Effector CD4-positive, alpha-beta T cell (primary cell): ENCODE measurements around the gene TMPRSS4.

Source experiments
- DNase-seq: peaks from one replicate; pipeline ENCODE4 v3.0.0-alpha.2; 2020

The TMPRSS4 gene

DNA sequence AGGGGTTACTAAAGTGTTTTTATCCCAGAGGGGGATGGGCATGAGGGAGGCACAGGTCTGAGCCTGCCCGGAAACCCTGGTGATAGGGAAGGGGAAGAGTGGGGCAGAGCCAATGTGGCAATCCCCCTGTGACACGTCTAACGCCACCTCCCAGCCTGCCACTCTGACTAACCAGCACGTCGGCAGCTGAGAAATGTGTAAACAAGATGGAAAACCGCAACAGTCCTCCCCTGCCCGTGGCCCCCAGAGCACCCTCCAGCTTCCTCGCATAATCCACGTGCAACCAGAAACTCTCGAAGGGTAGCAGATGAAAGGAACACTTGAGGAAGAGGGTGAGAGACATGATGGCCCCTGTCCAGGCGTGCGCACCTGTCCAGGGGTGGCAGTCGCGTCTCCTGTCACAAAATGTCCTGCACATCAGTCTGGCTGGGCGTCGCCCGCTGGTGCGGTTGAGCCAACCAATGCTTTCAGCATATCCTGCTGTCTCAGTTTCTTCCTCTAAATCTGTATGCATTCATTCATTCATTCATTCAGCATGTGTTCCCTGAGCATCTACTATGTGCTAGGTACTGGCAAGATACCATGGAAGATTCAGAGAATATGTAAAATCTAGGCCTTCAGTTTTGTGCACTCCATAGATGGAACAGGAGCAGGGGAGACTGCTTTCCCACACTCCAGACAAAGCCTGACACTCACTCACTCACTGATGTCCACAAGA, 4.5 kb downstream of the TMPRSS4 start:
- DNase-seq = no peak

DNA sequence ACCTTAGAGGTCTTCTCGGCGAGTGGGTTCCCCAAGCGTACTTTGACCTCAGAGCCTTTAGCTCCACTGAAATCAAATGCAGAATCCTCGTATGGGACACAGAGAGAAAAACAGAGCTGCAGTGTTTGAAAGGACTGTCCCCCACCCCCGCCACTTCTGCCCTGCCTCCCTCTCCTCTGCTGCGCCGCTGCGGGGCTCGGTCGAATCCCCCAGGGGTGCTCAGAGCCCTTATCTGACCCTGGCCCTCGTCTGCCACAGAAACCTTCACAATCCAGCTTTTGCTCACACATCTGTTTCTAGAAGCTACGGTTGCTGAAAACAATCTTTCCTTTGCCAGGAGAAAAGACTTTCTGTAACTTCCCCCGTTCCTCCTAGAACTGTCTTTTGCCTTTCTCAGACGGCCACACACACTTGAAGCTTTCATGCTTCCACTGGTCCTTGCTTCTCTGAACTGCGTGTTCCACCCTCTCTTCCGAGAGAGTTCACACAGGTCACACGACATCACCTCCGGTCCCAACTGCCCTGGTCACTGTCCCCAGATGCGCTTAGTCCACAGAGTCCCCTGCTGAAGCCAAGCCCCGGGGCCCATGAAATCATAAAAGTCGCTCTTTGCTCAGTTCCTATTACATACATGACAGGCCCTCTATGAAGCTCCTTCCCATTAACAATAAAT, 6.1 kb downstream of the TMPRSS4 start:
- DNase-seq = no peak

DNA sequence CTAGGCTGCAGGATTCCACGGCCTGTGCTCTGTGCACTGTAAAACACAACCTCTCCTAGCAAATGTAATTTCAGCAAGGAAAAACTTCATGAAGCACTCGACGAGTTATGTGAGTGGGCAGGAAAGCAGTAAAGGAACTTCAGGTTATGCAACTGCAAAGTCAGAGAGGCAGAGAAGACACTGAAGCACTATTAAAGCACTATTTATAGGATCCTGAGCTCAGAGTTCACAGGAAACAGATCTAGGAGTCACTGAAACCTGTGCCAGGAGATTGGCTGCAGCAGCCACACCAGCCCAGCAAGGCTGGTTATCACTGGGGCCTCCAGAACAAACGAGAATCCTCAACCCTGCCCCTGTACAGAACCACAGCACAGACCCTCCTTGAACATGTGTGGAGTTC, 7.4 kb downstream of the TMPRSS4 start:
- no peak for DNase-seq

DNA sequence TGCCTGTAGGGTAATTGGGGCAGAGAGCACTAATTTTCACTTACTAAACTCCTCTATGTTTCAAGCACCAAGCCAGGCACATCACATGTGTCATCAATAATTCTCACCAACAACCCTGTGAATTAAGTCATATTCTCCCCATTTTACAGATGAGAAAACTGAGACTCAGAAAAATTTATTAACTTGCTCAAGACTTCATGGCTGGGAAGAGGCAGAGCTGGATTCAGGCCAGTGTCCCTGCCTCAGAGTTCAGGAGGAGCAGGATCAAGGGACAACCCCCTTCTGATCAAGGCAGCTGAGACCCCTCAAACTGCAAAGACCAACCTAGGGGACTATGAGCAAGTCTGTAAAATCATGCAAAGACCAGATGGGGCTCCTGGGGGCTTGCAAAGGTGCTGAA, 7.8 kb downstream of the TMPRSS4 start:
- DNase-seq = no peak

DNA sequence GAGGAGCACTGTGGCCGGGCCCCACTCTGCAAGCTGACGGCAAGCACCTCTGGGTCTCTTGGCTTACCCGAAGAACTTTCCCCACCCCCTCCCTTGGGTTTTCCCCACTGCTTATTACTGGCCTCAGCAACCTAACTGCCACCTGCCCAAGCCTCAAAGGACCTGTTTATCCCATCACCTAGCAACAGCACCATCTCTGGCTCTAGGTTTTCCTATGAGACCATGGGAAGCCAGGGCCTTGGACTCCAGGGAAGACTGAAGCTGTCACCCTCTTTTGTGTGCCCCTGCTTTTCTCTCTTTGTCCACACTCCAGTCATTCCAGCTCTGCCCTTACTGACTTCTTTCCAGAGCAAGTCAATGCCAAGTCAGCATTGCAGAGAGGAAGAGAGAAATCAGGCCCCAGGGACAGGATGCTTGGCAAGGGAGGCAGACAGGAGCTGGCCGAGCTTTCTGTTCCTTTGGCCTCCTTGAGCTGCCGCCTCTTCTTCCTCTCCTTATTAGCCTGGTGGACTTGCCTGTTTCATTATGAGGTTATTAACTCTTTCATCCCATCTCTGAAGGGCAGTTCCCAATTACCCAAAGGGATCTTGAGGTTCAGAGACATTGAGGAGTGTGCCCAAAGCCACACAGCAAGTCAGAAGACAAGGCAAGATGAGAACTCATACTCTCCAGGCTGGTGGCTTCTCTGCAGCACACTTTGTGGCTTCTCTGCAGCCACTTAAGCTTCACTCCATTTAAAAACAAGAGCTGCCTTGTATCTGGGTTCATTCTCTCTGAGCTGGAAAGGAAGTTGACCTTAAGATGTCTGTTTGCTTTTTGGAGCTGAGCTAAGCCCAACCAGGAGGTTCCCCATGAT, 10.3 kb downstream of the TMPRSS4 start, which contains the start of gene SMIM35:
Gene SMIM35 (minus strand): TSS at position 51 of the 856 bp plus-strand sequence. CDS start 206 bp downstream, outside the sequence.
- no peak for DNase-seq

DNA sequence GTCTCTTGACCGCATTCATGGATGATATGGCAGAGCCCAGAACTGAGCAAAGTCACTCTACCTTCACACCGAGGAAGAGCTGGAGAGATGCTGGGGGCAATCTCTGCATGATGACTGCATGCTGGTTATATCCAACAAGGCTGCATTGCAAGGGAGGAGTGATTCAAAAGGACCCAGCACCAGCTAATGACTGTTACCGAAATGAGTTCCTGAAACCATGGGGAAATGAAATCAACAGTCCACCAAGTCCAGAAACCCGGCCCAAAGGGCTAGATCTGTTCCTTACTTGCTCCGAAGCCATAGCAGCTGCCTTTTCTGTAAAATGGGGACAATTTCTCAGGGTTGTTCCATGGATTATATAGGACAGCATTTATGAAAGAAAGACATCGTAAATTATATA, 11.1 kb downstream of the TMPRSS4 start:
- DNase-seq = no peak

DNA sequence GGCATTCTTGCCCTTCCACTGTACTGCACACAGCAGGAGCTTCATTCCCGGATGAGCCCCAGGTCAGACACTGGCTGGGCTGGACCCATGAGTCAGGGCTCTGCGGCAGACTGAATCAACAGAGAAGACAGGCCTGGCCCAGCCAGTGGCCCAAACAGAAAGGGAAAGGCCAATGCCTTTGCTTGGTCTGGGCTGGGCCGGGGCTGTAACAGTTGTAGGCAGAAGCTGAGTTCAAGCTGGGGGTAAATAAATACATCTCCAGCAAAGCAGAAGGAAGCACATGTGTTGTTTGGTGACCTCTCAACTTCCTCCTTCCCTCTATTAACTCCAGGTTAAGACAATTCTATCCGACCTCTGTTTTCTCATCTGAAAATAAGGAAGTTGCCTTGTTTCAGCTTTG, 11.7 kb downstream of the TMPRSS4 start:
- no peak for DNase-seq

DNA sequence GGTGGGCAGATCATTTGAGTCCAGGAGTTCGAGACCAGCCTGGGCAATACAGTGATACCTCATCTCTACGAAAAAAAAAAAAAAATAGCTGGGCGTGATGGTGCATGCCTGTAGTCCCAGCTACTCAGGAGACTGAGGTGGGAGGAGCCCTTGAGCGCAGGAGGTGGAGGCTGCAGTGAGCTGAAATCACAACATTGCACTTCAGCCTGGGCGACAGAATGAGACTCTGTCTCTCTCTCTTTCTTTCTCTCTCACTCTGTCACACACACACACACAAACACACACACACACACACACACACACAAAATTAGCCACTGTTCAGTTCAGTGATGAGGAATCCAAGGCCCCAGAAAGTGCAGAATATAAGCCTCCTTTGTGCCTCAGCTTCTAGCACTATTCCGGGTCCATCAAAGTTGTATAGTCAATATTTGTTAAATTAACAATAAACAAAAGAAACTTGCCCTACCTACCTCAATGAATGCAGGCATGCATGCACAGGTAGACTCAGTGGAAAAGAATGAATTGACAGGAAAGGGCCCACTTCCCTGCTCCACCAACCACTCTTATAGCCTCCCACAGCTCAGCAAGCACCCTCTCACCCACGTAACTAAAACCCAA, 13.8 kb downstream of the TMPRSS4 start:
- DNase-seq = no peak

DNA sequence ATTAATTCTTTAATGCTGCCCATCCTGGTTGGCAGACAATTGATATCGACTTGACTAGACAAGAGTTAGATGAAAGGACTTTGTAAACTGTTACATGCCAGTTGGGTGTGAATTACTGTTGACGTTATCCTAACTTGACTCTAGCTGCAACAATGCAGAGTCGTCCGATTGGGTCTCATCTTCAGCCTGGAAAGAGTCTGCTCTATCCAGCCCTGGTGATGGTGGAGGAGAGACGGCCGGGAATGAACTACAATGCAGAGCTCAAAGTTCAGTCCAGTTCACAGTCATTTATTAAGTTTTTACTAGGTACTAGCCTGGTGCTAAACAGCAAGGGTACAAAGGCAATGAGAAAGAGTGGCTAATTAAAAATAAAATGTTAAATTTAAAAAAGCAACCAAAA, 14.8 kb downstream of the TMPRSS4 start:
- no peak for DNase-seq

DNA sequence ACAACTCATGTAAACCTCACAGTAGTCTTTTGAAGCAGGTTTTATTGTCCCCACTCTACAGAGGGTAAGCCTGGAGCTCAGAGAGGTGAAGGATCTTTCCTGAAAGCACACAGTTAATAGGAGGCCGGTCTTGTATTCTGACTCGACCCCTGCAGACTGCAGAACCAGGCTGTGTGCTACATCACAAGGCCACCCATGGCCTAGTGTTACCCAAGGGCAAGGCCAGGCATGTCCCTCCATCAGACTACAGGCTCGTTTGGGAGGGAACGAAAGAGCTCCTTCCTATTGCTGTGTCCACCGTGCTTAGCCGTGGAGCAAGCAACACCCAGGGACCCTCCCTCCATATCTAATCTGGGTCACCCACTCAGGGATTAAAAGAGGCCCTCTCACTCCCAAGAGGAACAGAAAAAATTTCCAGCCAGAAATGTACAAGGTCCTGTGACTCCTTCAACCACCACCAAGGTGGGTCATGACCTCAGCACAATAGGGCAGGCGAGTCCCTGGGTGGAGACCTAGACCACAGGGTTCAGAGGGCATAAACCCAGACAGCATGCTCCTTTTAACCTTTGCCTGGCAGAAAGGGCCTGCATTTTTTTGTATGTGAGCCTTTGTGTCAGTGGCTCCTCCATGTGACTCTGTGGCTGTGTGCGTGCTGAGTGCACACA, 16.2 kb downstream of the TMPRSS4 start:
- no peak for DNase-seq

DNA sequence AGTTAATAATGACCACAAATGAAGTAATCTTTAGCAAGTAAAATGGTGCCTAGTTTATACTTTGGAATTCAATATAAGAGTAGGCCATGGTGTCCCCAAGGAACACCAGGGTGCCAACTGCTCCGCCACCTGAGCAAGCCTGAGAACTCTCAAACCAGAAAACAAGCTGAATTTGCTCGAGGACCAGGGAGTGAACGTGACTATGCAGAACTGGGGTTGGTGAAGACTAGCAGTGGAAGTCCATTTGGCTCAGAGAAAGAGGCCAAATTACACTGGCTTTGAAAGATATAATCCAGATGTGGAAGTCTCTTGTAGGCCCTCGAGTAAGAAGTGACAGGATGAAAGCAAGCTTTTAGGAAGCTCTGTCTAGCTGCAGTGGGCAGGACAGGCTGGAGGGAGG, 18.6 kb downstream of the TMPRSS4 start:
- no peak for DNase-seq

DNA sequence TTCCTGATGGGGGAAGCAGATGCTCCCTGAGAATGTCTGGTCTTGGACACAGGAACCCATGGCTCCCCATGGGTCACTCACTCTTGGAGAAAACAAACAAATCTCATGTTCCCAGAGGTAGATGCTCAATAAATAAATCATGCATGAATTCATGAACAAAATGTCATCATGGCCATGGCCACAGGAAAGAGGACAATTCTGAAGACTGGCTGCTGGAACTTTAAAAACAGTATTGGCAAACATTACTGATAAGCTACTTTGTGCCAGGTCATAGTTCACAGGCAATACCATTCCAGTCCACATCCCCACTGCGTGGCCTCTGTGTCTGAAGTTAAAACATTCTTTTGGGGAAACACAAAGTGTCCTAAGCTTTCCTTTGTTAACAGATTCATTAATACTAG, 19.1 kb downstream of the TMPRSS4 start:
- no peak for DNase-seq

DNA sequence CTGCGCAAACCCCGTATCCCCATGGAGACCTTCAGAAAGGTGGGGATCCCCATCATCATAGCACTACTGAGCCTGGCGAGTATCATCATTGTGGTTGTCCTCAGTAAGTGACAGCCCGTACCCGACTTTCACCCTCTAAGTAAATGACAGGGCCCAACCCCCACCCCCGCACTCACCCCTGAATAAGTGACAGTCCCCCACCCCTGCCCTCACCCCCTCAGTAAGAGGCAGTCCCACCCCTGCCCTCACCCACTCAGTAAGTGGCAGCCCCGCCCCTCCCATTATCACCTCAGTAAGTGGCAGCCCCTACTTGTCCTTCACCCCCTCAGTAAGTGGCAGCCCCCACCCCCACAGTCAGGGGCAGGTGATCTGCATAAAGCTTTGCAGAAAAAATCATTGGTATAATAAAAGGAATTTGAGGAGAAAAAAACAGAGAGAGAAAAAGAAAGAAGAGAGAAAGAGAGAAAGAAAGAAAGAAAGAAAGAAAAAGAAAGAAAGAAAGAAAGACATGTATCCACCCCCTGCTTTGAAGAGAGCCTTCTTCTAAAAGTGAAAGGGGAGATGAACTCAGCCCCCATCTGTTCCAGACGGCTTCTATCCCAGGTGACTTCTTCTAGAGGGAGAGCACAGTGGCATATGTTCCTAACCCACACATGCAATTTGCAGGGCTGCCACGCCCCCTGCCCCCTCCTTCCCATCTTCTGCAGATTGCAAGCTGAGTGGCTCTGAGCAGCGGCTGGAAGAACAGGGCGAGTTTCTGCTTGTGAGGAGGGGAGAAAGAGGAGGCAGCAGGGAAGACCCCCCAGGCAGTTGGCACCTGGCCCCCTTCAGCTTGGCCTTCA, 22.3 kb downstream of the TMPRSS4 start:
- DNase-seq = no peak

DNA sequence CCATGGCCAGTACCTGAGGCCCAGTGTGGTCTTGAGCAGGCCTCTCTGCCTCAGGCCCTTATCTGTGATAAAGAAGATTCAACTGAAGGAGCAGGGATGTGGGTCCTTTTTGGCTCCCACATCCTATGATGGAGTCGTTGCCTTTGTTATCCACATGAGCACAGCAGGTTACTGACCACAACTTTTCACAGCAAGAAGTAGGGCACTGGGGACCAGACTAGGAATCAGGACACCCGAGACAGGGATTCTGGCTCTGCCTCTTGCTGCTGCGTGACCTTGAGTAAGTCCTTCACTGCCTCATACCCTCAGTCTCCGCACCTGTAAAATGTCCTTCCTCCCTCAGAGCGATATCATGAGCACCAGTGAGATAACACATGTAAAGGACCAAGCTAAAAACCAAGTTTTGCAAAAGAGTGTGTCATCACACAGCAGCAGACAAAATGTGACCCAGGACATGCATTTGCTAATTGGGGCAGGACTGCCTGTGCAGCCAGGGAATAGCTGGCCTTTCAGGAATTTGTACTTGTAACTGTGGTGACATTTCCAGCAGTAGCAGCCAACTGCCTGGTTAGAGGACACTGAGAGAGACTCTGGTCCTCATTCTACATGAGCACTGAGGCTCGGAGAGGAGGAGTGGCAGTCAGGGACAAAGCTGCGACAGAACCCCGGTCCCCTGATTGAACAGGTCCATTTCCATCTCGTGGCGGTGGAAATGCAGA, 23.1 kb downstream of the TMPRSS4 start:
- no peak for DNase-seq

DNA sequence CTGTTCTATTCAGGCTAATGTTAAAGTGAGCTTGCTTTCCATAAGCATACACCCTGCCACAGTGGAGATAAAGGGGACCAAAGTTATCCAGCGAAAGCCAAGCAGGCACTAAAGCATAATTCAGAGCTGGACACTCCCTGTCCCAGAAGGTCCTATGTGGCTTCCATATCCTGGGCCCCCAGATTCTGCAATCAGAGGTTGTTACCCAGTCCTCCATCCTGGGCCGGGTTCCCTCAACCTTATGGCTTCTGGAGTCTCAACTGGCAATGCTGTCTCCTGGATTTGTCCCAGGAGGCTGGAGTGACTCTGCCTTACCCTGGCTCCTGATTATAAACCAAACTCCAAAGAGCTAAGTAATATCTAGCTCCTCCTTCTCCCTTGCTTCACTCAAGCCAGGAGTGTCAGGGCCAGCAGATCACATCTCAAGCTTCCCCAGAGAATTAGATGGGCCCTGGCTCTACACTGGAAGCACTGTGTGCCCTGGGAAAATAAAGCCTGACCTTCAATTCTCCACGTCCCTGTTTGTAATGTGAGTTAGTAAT, 23.9 kb downstream of the TMPRSS4 start:
- no peak for DNase-seq

DNA sequence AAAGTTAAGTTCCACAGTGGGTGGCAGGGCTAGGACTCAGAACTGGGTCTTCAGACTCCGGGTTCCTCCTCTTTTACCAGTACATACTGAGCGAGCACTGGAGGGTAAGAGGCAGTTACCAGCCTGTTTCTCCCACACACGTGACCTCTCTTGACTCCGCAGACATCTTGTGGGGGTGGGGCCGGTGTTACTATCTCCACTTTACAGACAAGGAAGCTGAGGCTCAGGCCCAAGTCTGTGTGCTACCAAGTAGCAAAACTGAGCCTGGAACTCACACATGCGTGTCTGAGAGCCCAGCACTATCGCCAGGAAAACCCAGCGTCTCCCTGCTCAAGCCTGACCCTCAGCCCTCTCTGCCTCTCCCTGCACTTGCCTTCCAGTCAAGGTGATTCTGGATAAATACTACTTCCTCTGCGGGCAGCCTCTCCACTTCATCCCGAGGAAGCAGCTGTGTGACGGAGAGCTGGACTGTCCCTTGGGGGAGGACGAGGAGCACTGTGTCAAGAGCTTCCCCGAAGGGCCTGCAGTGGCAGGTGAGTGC, 25.9 kb downstream of the TMPRSS4 start:
- no peak for DNase-seq

DNA sequence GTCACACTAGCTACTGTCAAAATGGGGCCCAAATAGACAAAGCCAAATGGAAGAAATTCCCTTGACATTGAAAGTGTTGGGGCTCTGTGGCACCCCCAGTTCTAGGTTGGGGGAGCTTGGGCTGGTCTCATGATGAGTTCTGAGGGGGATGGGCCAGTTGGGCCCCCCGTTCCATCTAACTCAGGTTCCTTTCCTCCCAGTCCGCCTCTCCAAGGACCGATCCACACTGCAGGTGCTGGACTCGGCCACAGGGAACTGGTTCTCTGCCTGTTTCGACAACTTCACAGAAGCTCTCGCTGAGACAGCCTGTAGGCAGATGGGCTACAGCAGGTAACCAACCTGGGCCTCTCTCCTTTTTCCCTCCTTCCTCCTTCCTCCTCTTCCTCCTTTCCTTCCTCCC, 27.6 kb downstream of the TMPRSS4 start:
- DNase-seq = no peak

DNA sequence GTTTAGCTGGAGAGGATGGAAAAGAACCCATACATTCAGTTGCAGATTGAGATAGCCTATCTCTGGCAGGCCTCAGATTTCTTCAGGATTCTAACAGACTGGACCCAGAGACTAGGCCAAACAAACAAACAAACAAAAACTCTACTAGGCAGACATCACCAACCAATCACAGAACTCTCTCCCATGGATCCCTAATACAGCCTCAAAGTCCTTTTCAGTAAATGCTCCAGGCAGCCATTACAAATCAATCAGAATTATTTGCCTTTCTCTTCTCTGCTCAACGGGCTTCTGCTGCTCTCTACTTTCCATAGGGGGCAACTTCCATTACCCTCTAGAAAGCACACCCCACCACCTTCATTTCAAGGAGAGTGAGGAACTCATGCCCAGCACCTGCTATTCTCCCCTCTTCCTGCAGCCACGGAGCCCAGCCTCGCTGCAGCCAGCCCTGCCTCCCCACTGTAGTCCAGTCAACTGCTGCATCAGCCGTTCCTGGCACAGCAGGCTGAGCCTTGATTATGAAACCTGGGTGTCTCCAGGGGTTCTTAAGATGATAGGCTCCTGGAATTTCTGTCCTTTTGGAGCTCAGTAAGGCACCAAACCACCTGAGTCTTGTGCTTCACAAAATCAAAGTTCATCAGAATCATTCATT, 28.9 kb downstream of the TMPRSS4 start:
- no peak for DNase-seq

DNA sequence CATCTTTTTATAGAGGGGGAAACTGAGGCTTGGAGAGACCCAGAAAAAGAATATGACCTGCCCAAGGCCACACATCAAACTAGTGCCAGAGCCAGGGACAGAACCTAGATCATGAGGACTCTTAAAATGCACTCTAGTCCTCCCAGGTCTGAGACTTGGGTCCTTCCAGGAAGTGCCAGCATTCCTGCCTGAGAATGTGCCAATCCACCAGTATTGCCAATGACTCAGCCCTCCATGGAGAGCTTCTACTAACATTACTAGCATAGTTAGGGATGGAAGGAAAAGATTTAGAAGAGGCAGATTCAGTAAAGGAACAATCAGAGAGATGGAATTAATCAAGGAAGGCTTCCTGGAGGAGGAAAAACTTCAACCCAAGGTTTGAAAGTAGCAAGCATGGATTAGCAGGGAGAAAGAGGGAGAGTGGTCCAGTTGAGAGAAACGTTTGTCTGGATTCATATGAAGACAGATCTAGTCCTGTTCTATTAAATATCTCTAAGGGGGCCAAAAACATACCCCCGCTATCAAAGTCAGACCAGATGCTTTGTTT, 30.0 kb downstream of the TMPRSS4 start:
- DNase-seq = no peak

DNA sequence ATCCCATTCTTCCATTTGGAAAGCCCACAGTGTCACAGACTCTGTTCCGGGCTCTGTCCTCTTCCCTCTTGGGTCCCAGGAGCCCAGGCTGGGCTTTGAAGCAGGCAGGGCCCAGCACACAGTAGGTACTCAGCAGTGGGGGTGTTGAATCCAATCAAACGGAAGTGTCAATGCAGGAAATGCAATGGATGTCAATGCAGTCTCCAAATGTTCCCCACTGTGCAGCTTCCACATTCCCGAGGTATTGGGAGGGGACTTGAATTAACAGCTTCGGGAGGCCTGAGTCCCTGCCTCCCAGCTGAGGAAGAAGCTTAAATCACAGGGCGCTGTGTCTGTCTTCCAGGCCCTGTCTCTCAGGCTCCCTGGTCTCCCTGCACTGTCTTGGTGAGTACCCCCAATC, 31.6 kb downstream of the TMPRSS4 start:
- DNase-seq = no peak
